Ishikawa (cell line): ENCODE data around the gene ABCD1.

Source experiments
- EGR1 ChIP-seq: IDR thresholded peaks from 2 replicates; pipeline ENCODE4 v1.6.1; 2012
- MAX ChIP-seq: IDR thresholded peaks from 2 replicates; pipeline ENCODE4 v1.6.1; 2012
- REST ChIP-seq: IDR thresholded peaks from 2 replicates; pipeline ENCODE4 v1.6.1; 2012; ENCODE audit warnings: low read depth, mild to moderate bottlenecking
- TCF12 ChIP-seq: IDR thresholded peaks from 2 replicates; pipeline ENCODE4 v1.6.1; 2012; ENCODE audit warnings: low read depth
- USF1 ChIP-seq: IDR thresholded peaks from 2 replicates; pipeline ENCODE4 v1.6.1; 2012

- TF ChIP-seq MAX (no peak), TCF12 (no peak), REST (no peak), USF1 (no peak), EGR1 (no peak)
Observed at GRCh38 chrX:153771415-153772315, 47.0 kb downstream of the ABCD1 start.
